HG02759 (cell line): ENCODE data around the gene ZBTB3.
"Not testable (repeated sequence)": the region's sequence is repeated elsewhere in the genome, so short reads cannot be mapped to it uniquely, and the experiment has no call there.

Source experiments
- ATAC-seq: cut with Tn5 transposase; IDR thresholded peaks from one replicate; pipeline ENCODE4 v1.9.1; 2021; ENCODE audit warnings: mild to moderate bottlenecking, moderate library complexity; ENCODE audit not compliant: unreplicated experiment

Gene ZBTB3

DNA sequence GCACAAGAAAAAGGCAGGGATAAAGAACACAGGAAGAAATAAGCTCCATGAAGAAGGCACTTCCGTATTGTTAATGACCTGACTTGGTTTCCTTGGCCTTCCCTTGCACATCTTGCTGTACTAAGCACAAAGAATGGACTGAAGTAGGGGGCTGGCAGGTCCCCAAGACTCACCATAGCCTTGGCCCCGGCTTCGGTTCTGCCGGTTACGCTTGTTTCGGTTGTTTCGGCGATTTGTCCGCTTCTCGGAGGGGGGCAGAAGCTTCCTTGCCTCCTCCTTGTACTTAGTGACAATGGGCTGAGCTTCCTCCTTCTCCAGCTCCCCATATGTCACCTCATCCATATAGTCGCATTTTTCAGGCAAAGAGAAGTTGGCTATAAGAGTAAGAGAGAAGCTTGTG lies 37.1 kb downstream of the ZBTB3 start:
- no peak for ATAC-seq

- no peak for ATAC-seq
Measured at GRCh38 chr11:62716206-62716605, 37.8 kb downstream of the ZBTB3 start.

DNA sequence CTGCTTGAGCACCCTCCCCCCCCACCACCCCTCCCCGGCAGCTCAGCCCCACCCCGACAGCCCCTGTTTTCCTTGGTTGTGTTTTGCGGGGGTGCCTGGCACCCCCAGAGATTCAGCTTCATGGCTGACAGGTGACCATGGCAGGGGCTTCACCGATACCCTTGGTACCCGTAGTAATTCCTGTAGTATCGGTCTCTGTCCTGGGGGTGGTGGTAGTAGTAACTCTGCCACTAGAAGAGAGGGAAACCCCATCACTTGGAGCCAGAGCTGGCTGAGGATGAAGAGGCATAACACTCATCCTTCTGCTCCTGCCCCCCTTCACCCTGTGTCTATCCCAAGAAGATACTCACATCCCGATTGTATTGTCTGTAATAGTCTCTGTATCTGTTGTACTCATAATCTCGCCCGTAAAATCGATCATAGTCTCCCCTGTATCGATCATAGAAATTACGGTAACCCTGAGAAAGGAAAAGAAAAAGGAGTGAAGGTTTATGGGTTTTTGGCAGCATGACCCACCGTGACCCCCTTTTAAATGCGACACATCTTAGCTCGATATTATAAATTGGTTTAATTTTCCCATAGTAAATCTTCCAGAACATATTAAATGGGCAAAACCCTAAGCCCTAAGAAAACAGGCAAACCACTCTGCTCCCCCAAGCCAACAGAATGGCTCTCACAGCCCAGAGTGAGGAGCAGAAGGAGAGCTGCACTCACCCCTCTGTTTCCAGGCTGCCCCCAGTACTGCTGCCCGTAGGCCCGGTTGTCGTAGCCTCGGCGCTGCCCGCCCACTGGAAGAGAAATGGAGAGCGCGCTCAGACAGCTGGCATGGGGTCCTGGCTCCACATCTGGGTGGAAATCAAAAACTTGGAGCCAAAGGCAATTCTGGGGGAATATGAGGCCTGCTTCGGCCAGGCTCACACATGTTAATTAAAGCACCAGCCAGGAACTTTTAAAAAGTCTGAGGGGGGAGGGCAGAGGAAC lies 38.5 kb downstream of the ZBTB3 start:
- ATAC-seq = no peak

DNA sequence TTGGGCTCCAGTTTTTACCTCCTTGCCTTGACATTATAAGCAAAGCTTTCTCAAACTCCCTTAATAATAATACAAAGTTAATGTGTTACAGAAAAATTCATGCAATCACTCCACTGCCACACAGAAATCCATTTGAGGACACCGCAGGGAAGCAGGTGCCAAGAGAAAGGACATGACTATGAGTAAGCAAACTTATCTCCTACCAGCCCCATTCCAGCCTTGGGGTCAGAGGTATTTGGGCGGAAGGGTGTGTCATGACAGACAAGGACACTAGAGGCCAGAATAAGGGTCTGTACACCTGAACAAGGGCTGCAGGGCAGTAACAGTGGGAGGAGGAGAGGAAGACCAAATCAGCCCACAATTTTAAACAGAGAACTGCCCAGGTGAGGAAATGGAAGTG lies 40.6 kb downstream of the ZBTB3 start:
- no peak for ATAC-seq

DNA sequence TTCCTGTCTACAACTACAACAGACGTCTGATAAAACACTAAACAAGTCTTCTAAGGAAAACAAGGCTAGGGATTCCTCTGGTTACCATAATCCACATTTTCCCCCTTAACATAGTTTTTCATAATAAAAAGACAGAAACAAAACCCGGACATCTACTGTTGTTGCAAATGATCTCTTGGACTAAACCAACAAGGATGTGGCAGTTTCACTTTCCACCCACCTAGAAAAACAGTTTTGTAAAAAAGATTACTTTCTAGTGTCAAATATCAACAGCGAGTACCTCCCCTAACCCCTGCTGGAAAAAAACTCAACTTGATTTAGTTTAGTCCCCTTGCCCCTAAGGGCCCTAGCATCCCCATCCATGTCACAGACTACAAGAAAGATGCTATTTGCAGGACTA lies 41.1 kb downstream of the ZBTB3 start:
- no peak for ATAC-seq

GRCh38 chr11:62712276-62712812 lies 41.6 kb downstream of the ZBTB3 start:
- ATAC-seq = no peak

DNA sequence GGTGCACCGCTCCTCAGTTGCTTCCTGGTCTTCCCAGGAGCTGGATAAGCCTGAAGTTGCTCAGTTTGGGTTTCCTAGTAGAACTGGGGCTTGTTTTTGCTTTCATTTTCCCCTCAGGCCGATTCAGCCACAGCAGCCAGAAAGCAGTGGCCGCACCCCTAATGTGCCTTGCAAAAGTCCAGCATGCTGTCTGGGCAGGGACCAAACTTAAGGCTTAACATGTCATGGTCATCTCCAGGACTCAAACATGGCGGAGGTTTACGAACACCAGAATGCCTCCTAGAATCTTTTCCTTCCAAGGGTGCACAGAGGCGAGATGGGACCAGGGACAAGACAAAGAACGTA lies 44.0 kb downstream of the ZBTB3 start:
- no peak for ATAC-seq

GRCh38 chr11:62709247-62710000 lies 44.5 kb downstream of the ZBTB3 start:
- peak; percentile 76 for ATAC-seq

GRCh38 chr11:62708793-62709192 lies 45.2 kb downstream of the ZBTB3 start:
- ATAC-seq = no peak

- ATAC-seq = no peak
Measured at GRCh38 chr11:62708392-62708791, 45.6 kb downstream of the ZBTB3 start.

DNA sequence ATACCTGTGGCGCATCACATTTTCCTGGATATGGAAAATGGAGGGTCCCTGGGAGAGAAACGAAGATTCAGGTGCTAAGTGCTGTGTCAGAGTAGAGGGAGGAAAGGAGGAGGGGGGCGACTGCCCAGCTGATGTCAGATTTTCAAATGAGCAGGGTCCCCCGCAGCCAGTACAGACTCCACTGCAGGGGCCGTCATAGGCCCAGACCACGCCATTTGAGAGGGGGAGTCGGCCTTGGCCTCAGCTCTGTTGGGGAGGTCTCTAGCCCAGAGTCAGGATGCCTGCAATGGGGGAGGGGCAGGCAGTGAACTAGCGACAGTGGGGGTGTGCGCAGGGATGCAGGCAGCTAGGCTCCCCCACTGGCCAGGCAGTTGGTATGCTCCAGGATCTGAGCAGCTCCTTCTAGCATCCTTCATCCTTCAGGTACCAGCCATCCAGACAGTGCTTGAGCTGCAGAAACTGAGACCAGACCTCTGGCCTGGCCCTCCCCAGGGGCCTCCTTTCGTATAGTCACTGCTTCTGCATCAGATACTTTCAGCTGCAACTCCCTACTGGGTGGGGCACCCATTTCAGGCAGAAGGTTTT lies 46.6 kb downstream of the ZBTB3 start, which contains the start of the genes BSCL2 and GNG3:
Gene BSCL2 (minus strand): TSS at position 148 of the 585 bp plus-strand sequence. CDS start 229 bp downstream, outside the sequence.
Gene GNG3 (plus strand): TSS at position 400 of the 585 bp plus-strand sequence. CDS start 620 bp downstream, outside the sequence.
- ATAC-seq = no peak

DNA sequence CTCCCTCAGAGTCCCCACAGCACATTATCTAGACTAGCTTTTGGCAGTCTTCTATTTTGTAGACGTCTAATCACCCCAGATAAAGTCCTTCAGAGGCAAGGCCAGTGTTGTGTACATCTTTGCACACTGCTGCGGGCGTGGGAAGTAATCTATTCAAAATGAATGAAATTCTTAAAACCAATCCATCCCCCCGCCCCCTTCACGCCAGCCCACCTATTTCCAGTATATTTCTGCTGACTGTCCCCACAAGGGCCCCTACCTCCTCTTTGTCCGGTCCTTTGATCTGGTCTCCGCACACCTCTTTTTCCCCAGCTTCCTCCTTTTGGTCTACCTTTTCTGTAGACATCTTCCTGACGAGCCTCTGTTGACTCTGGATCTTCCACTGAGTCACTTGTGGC lies 47.1 kb downstream of the ZBTB3 start:
- no peak for ATAC-seq

GRCh38 chr11:62705880-62706849 lies 47.8 kb downstream of the ZBTB3 start:
- ATAC-seq = peak; percentile 76

- no peak for ATAC-seq
Measured at GRCh38 chr11:62705413-62705812, 48.5 kb downstream of the ZBTB3 start.

DNA sequence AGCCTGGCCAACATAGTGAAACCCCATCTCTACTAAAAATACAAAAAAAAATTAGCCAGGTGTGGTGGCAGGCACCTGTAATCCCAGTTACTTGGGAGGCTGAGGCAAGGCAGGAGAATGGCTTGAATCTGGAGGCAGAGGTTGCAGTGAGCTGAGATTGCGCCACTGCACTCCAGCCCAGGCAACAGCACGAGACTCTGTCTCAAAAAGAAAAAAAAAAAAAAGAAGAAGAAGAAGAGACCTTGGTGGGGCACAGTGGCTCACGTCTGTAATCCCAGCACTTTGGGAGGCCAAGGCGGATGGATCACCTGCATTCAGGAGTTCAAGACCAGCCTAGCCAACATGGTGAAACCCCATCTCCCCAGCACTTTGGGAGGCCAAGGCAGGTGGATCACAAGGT lies 50.0 kb downstream of the ZBTB3 start:
- ATAC-seq = not testable (repeated sequence)

- ATAC-seq = no peak
Measured at GRCh38 chr11:62702246-62702645, 51.7 kb downstream of the ZBTB3 start.
